Measurements from ENCODE around the gene CACNA2D3. TPM values are rescaled to one million over a fixed set of nuclear protein-coding genes. Genes with fewer than 3 reads are reported as not detected.

CACNA2D3 gene
- total RNA-seq, 1 donor = 4.3 TPM

DNA sequence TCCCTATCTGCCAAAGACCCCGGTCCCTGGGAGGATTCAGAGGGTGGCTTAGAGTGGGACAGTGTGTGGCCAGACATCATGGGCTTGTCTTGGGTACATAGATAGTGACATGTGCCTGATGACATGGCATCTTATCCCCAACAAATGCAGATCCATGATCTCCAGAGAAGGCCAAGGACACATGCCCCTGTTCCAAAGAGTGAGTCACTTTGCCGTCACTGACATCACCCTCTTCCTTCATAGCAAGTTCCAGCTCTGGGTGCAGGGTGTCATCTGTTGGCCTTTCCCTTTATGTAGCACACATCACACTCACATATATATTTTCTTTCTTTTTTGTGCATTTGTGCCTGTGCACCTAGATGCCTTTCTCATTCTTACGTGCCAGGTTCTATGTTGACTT is 455.0 kb downstream of the CACNA2D3 start:
- TF ChIP-seq, protein P1, sequence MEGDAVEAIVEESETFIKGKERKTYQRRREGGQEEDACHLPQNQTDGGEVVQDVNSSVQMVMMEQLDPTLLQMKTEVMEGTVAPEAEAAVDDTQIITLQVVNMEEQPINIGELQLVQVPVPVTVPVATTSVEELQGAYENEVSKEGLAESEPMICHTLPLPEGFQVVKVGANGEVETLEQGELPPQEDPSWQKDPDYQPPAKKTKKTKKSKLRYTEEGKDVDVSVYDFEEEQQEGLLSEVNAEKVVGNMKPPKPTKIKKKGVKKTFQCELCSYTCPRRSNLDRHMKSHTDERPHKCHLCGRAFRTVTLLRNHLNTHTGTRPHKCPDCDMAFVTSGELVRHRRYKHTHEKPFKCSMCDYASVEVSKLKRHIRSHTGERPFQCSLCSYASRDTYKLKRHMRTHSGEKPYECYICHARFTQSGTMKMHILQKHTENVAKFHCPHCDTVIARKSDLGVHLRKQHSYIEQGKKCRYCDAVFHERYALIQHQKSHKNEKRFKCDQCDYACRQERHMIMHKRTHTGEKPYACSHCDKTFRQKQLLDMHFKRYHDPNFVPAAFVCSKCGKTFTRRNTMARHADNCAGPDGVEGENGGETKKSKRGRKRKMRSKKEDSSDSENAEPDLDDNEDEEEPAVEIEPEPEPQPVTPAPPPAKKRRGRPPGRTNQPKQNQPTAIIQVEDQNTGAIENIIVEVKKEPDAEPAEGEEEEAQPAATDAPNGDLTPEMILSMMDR (IDR thresholded peaks at IDR 0.05; ENCODE audit: insufficient read depth, low read depth, low read length) = no peak
- H3K4me3 ChIP-seq (ENCODE audit: low read depth, low read length) = no peak overlapping the region
- no peak for DNase-seq (ENCODE audit: low read depth)

DNA sequence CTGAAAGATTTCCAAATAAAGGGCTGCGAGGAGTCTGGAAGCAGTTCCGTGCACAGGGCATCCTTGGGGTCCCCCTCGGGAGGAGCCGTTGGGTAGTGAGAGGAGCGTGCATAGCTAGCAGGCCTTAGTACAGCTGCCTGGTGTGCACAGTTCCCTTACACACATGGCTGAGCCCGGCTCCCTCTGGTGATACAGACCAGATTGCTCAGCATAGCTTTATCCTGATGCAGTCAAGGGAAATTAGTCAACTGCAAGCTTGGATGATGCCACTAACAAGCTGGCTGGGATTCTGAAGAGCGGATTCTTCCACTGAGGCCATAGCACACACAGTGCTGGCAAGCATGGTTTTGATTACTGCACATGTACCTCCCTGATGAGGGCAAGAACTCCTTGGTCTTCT is 456.1 kb downstream of the CACNA2D3 start:
- DNase-seq (ENCODE audit: low read depth) = no peak
- TF ChIP-seq, protein P1 (IDR thresholded peaks at IDR 0.05; ENCODE audit: insufficient read depth, low read depth, low read length) = no peak
- no peak overlapping the region for H3K4me3 ChIP-seq (ENCODE audit: low read depth, low read length)

DNA sequence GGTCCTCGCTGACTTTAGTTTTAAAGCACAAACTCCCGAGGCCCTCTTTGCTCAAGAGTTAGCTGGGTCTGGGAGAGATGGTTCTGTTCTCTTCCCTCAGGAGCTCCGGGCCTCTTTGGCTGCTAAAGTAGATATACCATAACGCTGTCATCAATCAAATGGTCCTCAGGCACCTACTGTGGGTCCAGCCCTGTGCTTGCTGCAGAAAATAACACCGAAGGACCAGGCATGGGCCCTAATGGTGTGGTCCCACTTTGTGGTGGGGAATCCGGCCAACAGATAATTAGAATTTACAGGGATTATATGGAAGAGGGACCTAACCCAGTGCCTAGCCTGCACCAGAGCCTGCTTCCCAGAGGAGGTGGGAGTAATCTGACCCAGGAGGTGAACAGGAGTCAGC is 458.1 kb downstream of the CACNA2D3 start:
- TF ChIP-seq, protein P1 (IDR thresholded peaks at IDR 0.05; ENCODE audit: insufficient read depth, low read depth, low read length) = no peak
- no peak for DNase-seq (ENCODE audit: low read depth)
- no peak overlapping the region for H3K4me3 ChIP-seq (ENCODE audit: low read depth, low read length)

GRCh38 chr3:54582424-54582823 is 460.1 kb downstream of the CACNA2D3 start:
- no peak for DNase-seq (ENCODE audit: low read depth)
- H3K4me3 ChIP-seq (ENCODE audit: low read depth, low read length) = no peak overlapping the region
- TF ChIP-seq, protein P1 (IDR thresholded peaks at IDR 0.05; ENCODE audit: insufficient read depth, low read depth, low read length) = no peak

- H3K4me3 ChIP-seq (ENCODE audit: low read depth, low read length) = no peak overlapping the region
- no peak for DNase-seq (ENCODE audit: low read depth)
- TF ChIP-seq, protein P1 (IDR thresholded peaks at IDR 0.05; ENCODE audit: insufficient read depth, low read depth, low read length) = no peak
These were observed 468.8 kb downstream of the CACNA2D3 start for GRCh38 chr3:54591157-54591556.

DNA sequence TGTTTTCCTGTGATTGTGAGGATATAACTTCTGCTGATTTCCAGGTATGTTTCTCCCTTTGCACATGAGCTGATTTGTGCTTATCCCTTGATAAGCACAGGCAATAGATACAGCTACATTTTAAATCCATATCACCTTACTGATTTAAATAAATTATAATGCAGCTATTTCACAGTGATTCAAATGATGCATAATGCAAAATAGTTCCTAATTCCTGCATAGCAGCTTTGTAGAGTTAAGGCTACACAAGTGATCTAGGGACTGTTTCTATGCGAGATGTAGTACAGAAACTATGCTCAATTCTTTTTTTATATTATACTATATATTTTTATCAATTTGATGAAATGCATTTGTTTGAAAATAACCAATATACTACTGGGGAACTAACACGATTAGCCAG is 471.3 kb downstream of the CACNA2D3 start:
- no peak for DNase-seq (ENCODE audit: low read depth)
- TF ChIP-seq, protein P1 (IDR thresholded peaks at IDR 0.05; ENCODE audit: insufficient read depth, low read depth, low read length) = no peak
- no peak overlapping the region for H3K4me3 ChIP-seq (ENCODE audit: low read depth, low read length)

DNA sequence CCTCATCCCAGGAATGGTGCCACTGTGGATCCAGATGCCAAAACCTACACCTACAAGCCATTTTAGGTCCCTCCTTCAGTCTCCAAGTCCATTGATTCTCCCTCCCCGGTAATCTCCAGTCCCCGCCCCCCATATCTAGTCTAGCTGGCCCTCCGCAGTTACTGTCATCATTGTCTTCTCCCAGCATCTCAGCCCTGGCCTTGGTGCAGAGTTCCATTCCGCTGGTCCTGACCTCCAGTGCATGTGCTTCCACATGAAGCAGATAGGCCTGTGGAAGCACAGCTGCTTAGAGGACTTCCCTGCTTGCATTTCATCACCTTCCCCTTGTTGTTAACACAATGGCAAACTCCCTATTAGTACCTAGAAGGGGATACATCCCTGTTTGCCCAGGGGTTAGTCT is 473.7 kb downstream of the CACNA2D3 start:
- no peak for DNase-seq (ENCODE audit: low read depth)
- H3K4me3 ChIP-seq (ENCODE audit: low read depth, low read length) = no peak overlapping the region
- TF ChIP-seq, protein P1 (IDR thresholded peaks at IDR 0.05; ENCODE audit: insufficient read depth, low read depth, low read length) = no peak
